IMR-90 (cell line): ENCODE results near the gene YPEL2.

Experiments used
- BHLHE40 ChIP-seq: fragments of 150-350 bp; IDR thresholded peaks from 2 replicates; pipeline ENCODE4 v1.6.1; 2016; ENCODE audit warnings: mild to moderate bottlenecking, low read depth, low read length
- CEBPB ChIP-seq: IDR thresholded peaks from 2 replicates; pipeline ENCODE4 v1.6.1; 2012; ENCODE audit warnings: low read depth, low read length, improper control_type of control experiment
- CHD1 ChIP-seq: IDR thresholded peaks from 2 replicates; pipeline ENCODE4 v1.6.1; 2012; ENCODE audit warnings: low read depth, low read length, improper control_type of control experiment
- CTCF ChIP-seq: conservative IDR thresholded peaks from 2 replicates; pipeline ENCODE4 v1.5.1; 2012; ENCODE audit warnings: mild to moderate bottlenecking, low read depth, low read length, improper control_type of control experiment
- FOS ChIP-seq: fragments of 150-350 bp; IDR thresholded peaks from 2 replicates; pipeline ENCODE4 v1.6.1; 2016; ENCODE audit warnings: low read depth, low read length
- POLR2A ChIP-seq: IDR thresholded peaks from 2 replicates; pipeline ENCODE4 v1.6.1; 2012; ENCODE audit warnings: mild to moderate bottlenecking, low read depth, low read length
- RAD21 ChIP-seq: IDR thresholded peaks from 2 replicates; pipeline ENCODE4 v1.6.1; 2012; ENCODE audit warnings: low read length, improper control_type of control experiment
- RFX5 ChIP-seq: IDR thresholded peaks from 2 replicates; pipeline ENCODE4 v1.8.0; 2012; ENCODE audit warnings: low read depth, mild to moderate bottlenecking, low read length, moderate library complexity
- SMC3 ChIP-seq: fragments of 150-350 bp; IDR thresholded peaks from 2 replicates; pipeline ENCODE4 v1.6.1; 2016; ENCODE audit warnings: low read depth, mild to moderate bottlenecking, antibody characterized with exemption, low read length, moderate library complexity
- USF2 ChIP-seq: fragments of 150-350 bp; IDR thresholded peaks from 2 replicates; pipeline ENCODE4 v1.6.1; 2017; ENCODE audit warnings: mild to moderate bottlenecking, antibody characterized with exemption, low read length, low read depth

- TF ChIP-seq CTCF, result no peak
- no peak for TF ChIP-seq FOS
- no peak for TF ChIP-seq RAD21
- no peak for TF ChIP-seq CEBPB
- TF ChIP-seq RFX5, result no peak
- TF ChIP-seq POLR2A, result no peak
- TF ChIP-seq CHD1, result no peak
- no peak for TF ChIP-seq BHLHE40
- TF ChIP-seq SMC3, result no peak
- TF ChIP-seq USF2, result no peak
Observed at GRCh38 chr17:59375857-59376256, 44.4 kb downstream of the YPEL2 start.
